ENCODE measurements around the gene EDN1.

EDN1 gene

GRCh38 chr6:12333128-12333527 lies 43.0 kb downstream of the EDN1 start:
- no peak overlapping the region for H3K4me3 ChIP-seq (ENCODE audit: low read length)
- no peak for DNase-seq (ENCODE audit: low read depth)
- TF ChIP-seq CTCF (conservative IDR thresholded peaks at IDR 0.05; ENCODE audit: low read depth, low read length) = no peak

GRCh38 chr6:12334526-12335130 lies 44.5 kb downstream of the EDN1 start:
- no peak overlapping the region for H3K4me3 ChIP-seq (ENCODE audit: low read length)
- no peak for DNase-seq (ENCODE audit: low read depth)
- TF ChIP-seq CTCF (conservative IDR thresholded peaks at IDR 0.05; ENCODE audit: low read depth, low read length) = no peak

- no peak overlapping the region for H3K4me3 ChIP-seq (ENCODE audit: low read length)
- no peak for TF ChIP-seq CTCF (conservative IDR thresholded peaks at IDR 0.05; ENCODE audit: low read depth, low read length)
- no peak for DNase-seq (ENCODE audit: low read depth)
These were observed 45.0 kb downstream of the EDN1 start for GRCh38 chr6:12335131-12335527.

- no peak for DNase-seq (ENCODE audit: low read depth)
- no peak for TF ChIP-seq CTCF (conservative IDR thresholded peaks at IDR 0.05; ENCODE audit: low read depth, low read length)
- H3K4me3 ChIP-seq (ENCODE audit: low read length) = no peak overlapping the region
These were observed 45.6 kb downstream of the EDN1 start for GRCh38 chr6:12335717-12336116.

- DNase-seq (ENCODE audit: low read depth) = no peak
- no peak overlapping the region for H3K4me3 ChIP-seq (ENCODE audit: low read length)
- TF ChIP-seq CTCF (conservative IDR thresholded peaks at IDR 0.05; ENCODE audit: low read depth, low read length) = no peak
These were observed 46.2 kb downstream of the EDN1 start for GRCh38 chr6:12336121-12336971.

- no peak for DNase-seq (ENCODE audit: low read depth)
- no peak overlapping the region for H3K4me3 ChIP-seq (ENCODE audit: low read length)
- TF ChIP-seq CTCF (conservative IDR thresholded peaks at IDR 0.05; ENCODE audit: low read depth, low read length) = no peak
These were observed 48.9 kb downstream of the EDN1 start for GRCh38 chr6:12339022-12339421.
